ENCODE results near the gene BACH2.

DNA sequence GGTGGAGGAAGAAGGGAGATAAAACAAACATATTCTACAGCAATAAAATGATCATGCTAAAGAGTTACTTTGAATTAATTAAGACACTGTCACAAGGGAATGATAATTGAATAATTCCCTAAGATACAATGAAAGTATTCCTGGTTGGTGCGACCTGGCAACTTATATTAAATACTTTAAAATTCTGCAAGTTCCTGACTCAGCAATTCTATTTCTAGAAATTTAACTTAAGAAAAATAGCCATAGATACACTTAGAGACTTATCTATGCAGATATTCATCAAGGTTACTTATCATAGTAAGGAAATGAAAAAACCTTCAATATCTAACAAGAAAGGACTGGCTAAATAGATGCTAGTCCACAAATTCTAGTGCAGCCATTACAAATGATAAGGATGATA is 156.0 kb downstream of the BACH2 start:
- TF ChIP-seq, protein P1, sequence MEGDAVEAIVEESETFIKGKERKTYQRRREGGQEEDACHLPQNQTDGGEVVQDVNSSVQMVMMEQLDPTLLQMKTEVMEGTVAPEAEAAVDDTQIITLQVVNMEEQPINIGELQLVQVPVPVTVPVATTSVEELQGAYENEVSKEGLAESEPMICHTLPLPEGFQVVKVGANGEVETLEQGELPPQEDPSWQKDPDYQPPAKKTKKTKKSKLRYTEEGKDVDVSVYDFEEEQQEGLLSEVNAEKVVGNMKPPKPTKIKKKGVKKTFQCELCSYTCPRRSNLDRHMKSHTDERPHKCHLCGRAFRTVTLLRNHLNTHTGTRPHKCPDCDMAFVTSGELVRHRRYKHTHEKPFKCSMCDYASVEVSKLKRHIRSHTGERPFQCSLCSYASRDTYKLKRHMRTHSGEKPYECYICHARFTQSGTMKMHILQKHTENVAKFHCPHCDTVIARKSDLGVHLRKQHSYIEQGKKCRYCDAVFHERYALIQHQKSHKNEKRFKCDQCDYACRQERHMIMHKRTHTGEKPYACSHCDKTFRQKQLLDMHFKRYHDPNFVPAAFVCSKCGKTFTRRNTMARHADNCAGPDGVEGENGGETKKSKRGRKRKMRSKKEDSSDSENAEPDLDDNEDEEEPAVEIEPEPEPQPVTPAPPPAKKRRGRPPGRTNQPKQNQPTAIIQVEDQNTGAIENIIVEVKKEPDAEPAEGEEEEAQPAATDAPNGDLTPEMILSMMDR (IDR thresholded peaks at IDR 0.05; ENCODE audit: insufficient read depth, low read length, poor library complexity, severe bottlenecking) = no peak
- TF ChIP-seq EZH2phosphoT487 (conservative IDR thresholded peaks at IDR 0.05; ENCODE audit: low read length) = no peak
